ENCODE results near the gene POFUT1.

Gene POFUT1

DNA sequence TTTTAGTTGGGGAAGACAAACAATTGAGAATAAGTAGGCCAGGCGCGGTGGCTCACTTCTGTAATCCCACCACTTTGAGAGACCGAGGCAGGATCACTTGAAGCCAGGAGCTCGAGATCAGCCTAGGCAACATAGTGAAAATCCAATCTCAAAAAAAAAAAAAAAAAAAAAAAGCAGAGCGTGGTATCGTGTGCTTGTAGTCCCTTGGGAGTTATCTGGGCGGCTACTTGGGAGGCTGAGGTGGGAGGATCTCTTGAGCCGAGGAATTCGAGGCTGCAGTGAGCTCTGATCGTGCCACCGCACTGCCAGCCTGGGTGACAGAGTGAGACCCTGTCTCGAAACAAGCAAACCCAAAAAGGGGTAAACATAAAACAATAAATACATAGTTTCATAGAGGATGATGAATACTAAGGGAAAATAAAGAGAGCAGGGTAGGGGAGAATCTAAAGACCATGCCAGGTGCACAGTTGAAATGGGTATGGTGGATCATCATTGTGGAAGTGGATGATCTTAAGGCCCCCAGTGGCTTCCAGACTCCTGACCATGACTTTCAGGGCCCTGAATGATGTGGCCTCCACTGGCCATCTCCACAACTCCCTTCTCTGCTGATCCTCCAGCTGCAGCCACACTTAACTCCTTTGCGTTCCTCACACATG, 947 bp downstream of the POFUT1 start:
- no peak for DNase-seq

GRCh38 chr20:32209850-32210605, 2.3 kb downstream of the POFUT1 start:
- DNase-seq: no peak

DNA sequence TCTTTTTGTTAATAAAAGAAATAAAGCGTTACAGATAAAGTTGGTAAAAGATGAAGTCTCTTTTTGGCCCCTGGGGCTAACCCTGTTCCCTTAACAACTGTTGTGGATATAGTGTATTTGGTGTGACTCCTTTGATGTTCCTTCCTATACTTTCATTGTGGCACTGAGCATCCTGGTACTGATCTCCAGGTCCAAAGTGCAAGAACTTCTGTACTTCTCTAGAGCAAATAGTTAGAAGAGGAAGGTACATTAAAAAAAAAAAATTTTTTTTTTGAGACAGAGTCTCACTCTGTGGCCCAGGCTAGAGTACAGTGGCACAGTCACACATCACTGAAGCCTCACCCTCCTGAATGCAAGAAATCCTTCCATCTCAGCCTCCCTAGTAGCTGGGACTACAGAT, 6.2 kb downstream of the POFUT1 start:
- no peak for DNase-seq

DNA sequence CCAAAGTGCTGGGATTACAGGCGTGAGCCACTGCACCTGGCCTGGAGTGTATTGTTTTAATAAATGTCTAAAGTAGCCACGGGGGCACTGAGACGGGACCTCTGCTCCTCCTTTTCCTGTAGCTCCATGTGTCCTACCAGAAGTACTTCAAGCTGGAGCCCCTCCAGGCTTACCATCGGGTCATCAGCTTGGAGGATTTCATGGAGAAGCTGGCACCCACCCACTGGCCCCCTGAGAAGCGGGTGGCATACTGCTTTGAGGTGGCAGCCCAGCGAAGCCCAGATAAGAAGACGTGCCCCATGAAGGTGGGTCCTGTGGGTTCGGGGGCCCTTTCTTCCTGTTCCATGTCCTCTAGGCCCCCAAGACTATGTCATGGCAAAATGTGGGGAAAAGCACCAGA, 7.5 kb downstream of the POFUT1 start:
- no peak for DNase-seq

- DNase-seq: no peak
Observed at GRCh38 chr20:32215729-32216128, 8.0 kb downstream of the POFUT1 start.

- no peak for DNase-seq
Observed at GRCh38 chr20:32216179-32217142, 8.8 kb downstream of the POFUT1 start.

DNA sequence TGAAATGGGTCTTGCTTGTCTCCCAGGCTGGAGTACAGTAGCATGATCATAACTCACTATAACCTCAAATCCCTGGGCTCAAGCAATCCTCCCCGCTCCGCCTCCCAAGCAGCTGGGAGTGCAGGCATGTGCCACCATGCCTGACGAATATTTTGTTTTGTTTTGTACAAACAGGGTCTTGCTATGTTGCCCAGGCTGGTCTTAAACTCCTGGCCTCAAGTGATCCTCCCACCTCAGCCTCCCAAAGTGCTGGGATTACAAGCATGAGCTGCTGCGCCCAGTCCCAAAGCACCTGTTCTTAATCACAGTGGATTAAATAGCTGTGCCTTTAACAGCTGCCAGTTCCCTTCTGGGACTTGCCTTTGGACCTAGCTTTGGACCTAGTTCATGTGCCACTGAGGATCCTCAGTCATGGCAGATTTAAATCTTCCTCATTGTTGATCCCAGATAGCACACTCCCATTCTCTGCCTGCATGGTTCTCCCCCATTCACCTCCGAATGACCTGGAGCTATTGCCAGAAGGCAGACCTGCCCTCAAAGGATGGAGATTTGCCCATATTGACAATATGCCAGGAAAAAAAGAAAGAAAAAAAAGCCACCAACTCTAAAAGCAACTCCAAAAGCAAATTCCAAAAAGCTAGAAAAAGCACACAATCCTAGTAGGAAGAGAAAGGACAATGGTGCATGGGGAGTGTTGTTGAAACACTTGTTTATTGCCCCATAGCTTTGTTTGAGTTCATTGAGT, 10.6 kb downstream of the POFUT1 start:
- no peak for DNase-seq

- DNase-seq: no peak
Observed at GRCh38 chr20:32224463-32224862, 16.8 kb downstream of the POFUT1 start.

GRCh38 chr20:32226391-32226790, 18.7 kb downstream of the POFUT1 start:
- no peak for DNase-seq

DNA sequence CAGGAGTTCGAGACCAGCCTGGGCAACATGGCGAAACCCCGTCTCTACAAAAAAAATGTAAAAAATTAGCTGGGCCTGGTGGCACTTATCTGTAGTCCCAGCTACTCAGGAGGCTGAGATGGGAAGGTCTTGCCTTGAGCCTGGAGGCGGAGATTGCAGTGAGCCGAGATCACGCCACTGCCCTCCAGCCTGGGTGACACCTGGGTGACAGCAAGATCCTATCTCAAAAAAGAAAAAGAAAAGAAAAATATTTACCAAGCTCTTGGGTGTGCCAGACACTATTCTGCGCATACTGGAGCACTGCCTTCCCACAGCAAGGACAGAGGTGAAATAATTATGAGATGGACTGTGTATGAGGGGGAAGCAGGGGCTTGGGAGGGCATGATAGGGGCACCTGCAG, 19.6 kb downstream of the POFUT1 start:
- DNase-seq: no peak

DNA sequence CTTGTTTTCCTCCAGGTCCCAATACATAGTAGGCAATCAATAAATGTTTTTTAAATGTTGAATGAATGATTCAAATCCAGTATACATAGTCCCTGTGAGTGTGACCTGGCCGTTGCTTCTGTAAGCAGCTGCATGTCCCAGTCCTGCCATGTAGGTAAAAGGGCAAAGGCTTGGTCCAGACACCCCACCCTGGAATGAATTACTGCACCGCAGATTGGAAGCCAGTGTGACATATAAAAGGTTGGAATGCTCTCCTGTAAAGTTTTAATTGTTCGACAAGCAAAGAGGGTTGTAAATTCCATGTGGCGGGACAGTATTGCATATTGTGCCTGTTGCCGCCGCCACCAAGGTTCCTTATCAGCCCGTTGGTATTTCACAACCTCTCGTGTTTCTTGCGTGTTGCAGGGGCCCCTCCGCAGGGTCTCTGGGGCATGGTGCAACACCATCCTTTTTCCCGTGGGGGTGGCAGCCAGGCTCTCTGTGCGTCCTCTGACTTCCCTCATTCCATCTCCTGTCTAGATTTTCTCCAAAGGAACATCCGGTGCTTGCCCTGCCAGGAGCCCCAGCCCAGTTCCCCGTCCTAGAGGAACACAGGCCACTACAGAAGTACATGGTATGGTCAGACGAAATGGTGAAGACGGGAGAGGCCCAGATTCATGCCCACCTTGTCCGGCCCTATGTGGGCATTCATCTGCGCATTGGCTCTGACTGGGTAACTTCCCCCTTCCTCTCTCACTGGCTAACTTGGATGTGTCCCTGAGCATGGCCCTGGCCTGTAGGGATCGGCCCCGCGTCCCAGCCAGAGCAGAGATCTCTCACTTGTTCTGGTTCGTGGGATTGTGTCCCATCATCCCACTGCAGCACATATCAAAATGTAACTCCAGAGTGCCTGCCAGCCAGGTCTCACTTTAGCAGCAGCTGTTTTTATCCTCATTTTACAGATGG, 20.3 kb downstream of the POFUT1 start:
- DNase-seq: no peak

- DNase-seq: no peak
Observed at GRCh38 chr20:32229251-32229747, 21.6 kb downstream of the POFUT1 start.

DNA sequence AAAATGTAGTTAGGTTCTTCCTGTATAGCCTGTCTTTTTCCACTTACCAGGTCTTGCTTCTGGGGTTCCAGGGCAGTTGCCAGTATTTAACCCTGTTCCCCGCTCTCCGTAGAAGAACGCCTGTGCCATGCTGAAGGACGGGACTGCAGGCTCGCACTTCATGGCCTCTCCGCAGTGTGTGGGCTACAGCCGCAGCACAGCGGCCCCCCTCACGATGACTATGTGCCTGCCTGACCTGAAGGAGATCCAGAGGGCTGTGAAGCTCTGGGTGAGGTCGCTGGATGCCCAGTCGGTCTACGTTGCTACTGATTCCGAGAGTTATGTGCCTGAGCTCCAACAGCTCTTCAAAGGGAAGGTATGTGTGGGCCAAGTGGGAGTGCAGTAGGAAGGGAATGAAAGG, 23.0 kb downstream of the POFUT1 start:
- DNase-seq: no peak

DNA sequence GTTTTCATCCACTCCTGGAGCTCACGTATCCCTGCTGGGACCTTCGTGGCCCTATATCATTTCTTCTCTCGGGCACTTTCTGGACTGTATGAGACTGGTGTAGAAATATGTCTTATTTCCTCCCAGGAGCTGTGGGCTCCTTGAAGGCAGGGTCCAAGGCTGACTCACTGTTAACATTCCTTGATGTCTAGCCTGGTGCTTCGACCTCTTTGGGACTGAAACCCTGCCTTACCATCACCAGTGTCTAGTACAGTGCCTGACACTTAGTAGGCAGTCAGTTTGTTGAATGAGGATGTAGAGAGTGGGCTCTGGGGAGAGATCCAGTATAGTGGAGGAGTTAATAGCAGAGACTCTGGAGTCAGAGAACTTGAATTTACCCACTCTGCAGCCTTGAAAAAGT, 23.6 kb downstream of the POFUT1 start:
- DNase-seq: no peak

DNA sequence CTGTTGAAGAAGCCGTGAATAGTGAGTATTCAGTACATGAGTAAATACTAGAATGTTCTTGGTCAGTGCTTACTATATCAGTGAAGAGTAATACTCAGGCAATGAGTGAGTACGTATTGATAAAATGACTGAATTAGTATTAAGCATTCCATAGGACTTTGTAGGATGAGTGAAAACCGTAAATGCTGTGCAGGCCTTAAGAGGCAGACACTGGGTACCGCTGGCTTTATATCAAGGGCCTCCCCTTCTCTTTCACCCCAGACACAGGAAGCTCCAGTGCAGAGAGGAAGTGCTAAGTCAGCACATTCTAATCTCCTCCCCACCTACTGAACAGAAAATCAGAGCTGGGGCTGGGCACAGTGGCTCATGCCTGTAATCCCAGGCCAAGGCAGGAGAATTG, 24.2 kb downstream of the POFUT1 start:
- DNase-seq: peak; percentile 53

- no peak for DNase-seq
Observed at GRCh38 chr20:32232326-32232886, 24.7 kb downstream of the POFUT1 start.

DNA sequence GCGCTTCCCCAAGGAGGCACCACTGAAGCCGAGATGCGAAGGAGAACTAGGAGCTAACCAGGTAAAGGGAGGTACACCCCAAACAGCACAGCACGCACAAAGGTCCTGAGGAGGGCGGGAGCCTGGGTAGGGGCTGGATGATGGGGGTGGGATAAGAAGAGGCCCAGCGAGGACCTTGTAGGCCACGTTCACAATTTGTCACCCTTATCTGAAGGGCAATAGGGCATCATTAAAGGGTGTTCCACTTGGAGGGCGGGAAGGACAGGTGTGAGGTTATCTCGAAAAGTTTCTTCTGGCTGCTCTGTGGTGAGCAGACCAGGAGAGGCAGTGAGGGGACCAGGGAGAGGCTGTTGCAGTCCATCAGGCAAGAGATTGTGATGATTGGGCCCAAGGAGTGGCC, 25.6 kb downstream of the POFUT1 start:
- no peak for DNase-seq

GRCh38 chr20:32234135-32234808, 26.6 kb downstream of the POFUT1 start:
- no peak for DNase-seq

DNA sequence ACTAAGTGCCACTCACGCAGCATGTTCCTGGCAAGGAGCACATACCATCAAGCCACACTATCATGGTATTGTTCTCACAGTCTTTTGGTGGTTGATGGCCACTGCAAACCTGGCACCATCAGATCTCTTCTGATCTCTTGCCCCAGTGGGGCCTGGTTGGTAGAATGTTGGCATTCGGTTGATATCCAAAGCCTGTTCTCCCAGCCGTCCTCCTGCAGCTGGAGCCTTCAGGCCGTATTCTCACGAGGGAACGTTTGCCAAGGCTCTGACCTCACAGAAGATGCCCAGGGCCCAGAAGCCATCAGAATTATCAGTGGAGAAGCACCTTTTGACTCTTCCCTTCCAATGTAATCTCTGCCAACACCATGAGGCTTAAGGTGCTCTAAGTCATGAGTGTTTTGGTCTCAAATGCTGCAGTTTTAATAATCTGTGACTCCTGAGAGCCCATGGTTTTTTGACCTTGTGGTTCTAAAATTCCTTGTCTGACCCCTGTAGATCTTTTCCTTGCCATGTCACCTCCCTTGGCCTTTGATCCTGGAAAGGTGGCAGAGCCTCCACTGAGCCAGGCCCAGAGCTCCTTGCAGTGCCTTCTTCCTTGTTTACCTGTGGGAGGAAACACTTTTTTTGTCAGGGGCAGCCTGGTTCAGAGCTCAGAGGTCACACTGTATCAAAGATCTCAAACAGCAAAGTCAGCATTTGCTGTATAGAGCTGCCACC, 27.8 kb downstream of the POFUT1 start:
- DNase-seq: no peak

DNA sequence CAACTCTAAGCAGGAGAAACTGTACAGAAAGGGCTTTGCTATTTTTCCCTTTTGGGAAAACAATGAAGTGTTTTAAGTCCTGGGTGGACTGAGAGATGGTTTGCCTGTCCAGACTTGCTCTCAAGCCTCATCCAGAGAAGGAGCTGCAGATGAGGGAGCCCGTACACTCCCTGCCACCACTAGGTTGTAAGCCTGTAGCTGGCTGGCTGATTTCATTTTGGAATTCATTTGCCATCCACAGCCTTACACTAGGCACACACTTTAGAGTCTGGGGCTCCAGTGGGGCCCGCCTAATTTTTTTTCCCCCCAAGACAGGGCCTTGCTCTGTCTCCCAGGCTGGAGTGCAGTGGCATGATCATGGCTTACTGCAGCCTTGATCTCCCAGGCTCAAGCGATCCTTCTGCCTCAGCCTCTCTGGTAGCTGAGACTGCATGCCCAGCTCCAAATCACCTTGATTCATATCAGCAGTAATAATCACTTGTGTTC, 28.4 kb downstream of the POFUT1 start:
- no peak for DNase-seq

Measured in fibroblast of skin of right biceps (primary cell).